Neural progenitor cell (in vitro differentiated cells): Measurements from ENCODE around the gene STPG3.

Source experiments
- CTCF ChIP-seq: fragments of 200-600 bp; sonication (generic); IDR thresholded peaks from 2 replicates; pipeline ENCODE4 v1.5.1; 2017; ENCODE audit warnings: antibody characterized with exemption, mild to moderate bottlenecking
- EZH2 ChIP-seq: fragments of 200-600 bp; sonication (generic); IDR thresholded peaks from 2 replicates; pipeline ENCODE4 v1.6.1; 2017; ENCODE audit warnings: antibody characterized with exemption, mild to moderate bottlenecking, moderate library complexity
- EZH2phosphoT487 ChIP-seq: fragments of 200-600 bp; sonication (generic); IDR thresholded peaks from 2 replicates; pipeline ENCODE4 v1.6.1; 2017; ENCODE audit warnings: antibody characterized with exemption

DNA sequence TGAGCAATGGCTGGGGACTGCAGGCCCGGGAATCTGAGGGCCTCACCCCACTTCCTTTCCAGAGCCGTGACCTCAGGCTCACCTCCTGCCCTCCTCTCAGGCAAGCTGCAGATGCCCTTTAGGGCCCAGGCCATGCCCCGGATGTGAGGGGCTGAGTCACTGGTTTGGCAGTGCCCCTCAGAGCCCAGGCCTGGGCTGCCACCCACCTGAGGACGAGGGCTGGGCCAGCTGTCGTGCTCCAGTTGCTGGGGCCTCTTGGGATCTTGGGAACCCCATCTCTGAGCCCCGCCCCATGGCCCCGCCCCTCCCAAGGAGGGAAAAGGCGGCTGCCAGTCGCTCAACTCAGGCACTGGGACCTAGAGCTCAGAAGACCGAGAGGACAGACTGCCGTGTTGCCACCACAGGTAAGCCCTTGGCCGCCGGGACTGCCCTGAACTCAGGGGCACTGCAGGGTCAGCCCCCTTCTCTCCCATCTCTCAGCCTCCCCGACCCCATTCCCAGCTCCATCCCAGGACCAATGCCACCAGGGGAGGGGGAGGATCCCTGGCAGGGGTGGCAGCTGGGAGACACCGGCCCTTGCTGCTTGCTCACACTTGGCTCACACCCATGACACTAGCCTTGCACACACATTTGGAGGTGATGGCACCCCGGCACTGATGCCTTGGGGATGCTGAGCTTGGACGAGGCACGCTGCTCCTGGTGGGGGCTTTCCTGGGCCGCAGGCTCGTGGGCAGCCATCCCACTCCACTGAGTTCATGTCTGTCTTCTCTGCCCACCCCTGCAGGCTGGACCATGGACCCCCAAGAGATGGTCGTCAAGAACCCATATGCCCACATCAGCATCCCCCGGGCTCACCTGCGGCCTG, 26.0 kb upstream of the STPG3 start, which contains the start of gene CYSRT1:
- no peak for TF ChIP-seq CTCF
- no peak for TF ChIP-seq EZH2phosphoT487
- no peak for TF ChIP-seq EZH2
